Measurements from ENCODE around the gene RAD51B.

DNA sequence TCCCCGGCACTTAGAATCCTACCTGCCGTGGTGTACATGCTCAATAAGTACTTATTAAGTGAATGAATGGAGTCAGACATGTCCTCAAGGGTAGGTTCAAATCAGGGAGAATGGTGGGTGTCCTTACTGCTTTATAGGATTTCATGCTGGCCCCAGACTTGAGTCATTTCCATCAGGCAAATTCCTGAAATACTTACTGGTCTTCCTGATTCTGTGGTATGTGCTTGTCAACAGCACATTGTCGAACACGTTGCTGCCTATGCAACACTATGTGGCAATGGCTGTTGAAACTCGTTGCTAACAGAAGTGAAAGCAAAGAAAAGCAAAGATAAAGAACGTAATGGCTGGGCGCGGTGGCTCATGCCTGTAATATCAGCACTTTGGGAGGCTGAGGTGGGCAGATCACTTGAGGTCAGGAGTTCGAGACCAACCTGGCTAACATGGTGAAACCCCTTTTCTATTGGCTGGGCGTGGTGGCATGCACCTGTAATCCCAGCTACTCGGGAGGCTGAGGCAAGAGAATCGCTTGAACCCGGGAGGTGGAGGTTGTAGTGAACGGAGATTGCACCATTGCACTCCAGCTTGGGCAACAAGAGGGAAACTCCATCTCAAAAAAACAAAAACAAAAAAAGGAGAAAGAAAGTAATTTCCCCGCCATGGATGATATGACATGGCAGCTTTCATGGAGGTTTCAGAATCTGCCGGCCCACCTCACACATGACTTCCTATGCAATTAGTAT, 758.4 kb downstream of the RAD51B start:
- TF ChIP-seq, protein P1, sequence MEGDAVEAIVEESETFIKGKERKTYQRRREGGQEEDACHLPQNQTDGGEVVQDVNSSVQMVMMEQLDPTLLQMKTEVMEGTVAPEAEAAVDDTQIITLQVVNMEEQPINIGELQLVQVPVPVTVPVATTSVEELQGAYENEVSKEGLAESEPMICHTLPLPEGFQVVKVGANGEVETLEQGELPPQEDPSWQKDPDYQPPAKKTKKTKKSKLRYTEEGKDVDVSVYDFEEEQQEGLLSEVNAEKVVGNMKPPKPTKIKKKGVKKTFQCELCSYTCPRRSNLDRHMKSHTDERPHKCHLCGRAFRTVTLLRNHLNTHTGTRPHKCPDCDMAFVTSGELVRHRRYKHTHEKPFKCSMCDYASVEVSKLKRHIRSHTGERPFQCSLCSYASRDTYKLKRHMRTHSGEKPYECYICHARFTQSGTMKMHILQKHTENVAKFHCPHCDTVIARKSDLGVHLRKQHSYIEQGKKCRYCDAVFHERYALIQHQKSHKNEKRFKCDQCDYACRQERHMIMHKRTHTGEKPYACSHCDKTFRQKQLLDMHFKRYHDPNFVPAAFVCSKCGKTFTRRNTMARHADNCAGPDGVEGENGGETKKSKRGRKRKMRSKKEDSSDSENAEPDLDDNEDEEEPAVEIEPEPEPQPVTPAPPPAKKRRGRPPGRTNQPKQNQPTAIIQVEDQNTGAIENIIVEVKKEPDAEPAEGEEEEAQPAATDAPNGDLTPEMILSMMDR (IDR thresholded peaks at IDR 0.05) = no peak
- no peak for TF ChIP-seq POLR2A (IDR thresholded peaks at IDR 0.05)
